K562 (cell line): Measurements from ENCODE around the gene LTBP2. TPM values are rescaled to one million over a fixed set of nuclear protein-coding genes. Genes with fewer than 3 reads are reported as not detected.

Experiments
- ATAC-seq: fragments of 200-7000 bp; cut with Tn5 transposase; 3 replicates; pipeline ENCODE4 v1.9.1; 2020; ENCODE audit warnings: moderate library complexity
- BruUV-seq: library from RNA; stranded (reverse); fragments of 400-500 nt; replicated peaks from 2 replicates; lab custom pipeline; 2021; lab: Mats Ljungman, UMichigan
- CTCF ChIA-PET: fragments of 300-600 bp; formaldehyde crosslinking; extraction: SDS; loops from one replicate; lab custom pipeline; 2021; ENCODE audit warnings: low intra/inter-chr PET ratio; lab: Yijun Ruan, JAX
- POLR2A ChIA-PET: fragments of 300-600, 350-650 bp; sonication (Branson Sonifier 250); formaldehyde crosslinking; extraction: SDS; loops from one replicate; lab custom pipeline; 2021; ENCODE audit warnings: antibody characterized with exemption, inconsistent platforms; lab: Yijun Ruan, JAX
- DNase-seq, 4 experiments: peaks; one replicate each; pipeline versions ENCODE4 v3.0.0 to v3.0.0-alpha.2; 2011 to 2018; ENCODE audit warnings: low spot score in 3 of 4, mixed read lengths in 3 of 4; ENCODE audit errors: extremely low read depth in 1 of 4
- FAIRE-seq: peaks from 2 replicates; lab custom pipeline; 2011; peaks lifted over from hg19 to GRCh38; lab: Jason Lieb, UNC
- H2AFZ ChIP-seq: 2 replicates; pipeline ENCODE4 v1.6.0; 2011; ENCODE audit warnings: low read depth, low read length, control low read depth, inconsistent platforms
- H3K27ac ChIP-seq: fragments of 200-600 bp; 3 replicates; pipeline ENCODE4 v1.8.0; 2011; ENCODE audit warnings: low read depth, mild to moderate bottlenecking, control low read depth, inconsistent platforms, low read length, moderate library complexity, mixed read lengths; ENCODE audit errors: extremely low read depth
- H3K27me3 ChIP-seq, 2 experiments: fragments of 300-600 bp in 1 of 2; 2 replicates in 1 of 2; 3 replicates in 1 of 2; pipeline versions ENCODE4 v1.6.0 to v1.8.0; 2011; ENCODE audit warnings: inconsistent platforms in 2 of 2, low read length in 2 of 2, mild to moderate bottlenecking in 1 of 2, mixed read lengths in 1 of 2, moderate library complexity in 1 of 2; ENCODE audit not compliant: control insufficient read depth in 2 of 2, insufficient read depth in 2 of 2
- H3K36me3 ChIP-seq: fragments of 300-600 bp; 3 replicates; pipeline ENCODE4 v1.8.0; 2011; ENCODE audit warnings: mild to moderate bottlenecking, low read length, inconsistent platforms; ENCODE audit not compliant: control insufficient read depth, insufficient read depth
- H3K4me1 ChIP-seq, 2 experiments: fragments of 200-600 bp in 1 of 2; replicated peaks in 1 of 2; 2 replicates in 1 of 2; 3 replicates in 1 of 2; pipeline versions ENCODE4 v1.5.1 to v1.8.0; 2011; ENCODE audit warnings: inconsistent platforms in 2 of 2, low read length in 2 of 2, mild to moderate bottlenecking in 1 of 2, mixed read lengths in 1 of 2, moderate library complexity in 1 of 2; ENCODE audit not compliant: control insufficient read depth in 2 of 2, insufficient read depth in 2 of 2
- H3K4me2 ChIP-seq: 2 replicates; pipeline ENCODE4 v1.6.1; 2011; ENCODE audit warnings: low read length, control low read depth, inconsistent platforms, mixed read lengths; ENCODE audit not compliant: insufficient read depth
- H3K4me3 ChIP-seq: fragments of 200-600 bp; sonication (generic), shearing (Covaris generic); 2 replicates; pipeline ENCODE4 v1.5.1; 2016; ENCODE audit warnings: control low read depth, inconsistent platforms
- H3K79me2 ChIP-seq: fragments of 200-600 bp; 3 replicates; pipeline ENCODE4 v1.8.0; 2011; ENCODE audit warnings: low read length, inconsistent platforms; ENCODE audit not compliant: control insufficient read depth, insufficient read depth
- H3K9ac ChIP-seq, 2 experiments: 2 replicates each; pipeline versions ENCODE4 v1.6.0 to v1.6.1; 2011; ENCODE audit warnings: low read depth in 2 of 2, low read length in 2 of 2, control low read depth in 1 of 2, inconsistent platforms in 1 of 2, mild to moderate bottlenecking in 1 of 2, mixed read lengths in 1 of 2; ENCODE audit not compliant: insufficient read depth in 1 of 2
- H3K9me1 ChIP-seq: one replicate; pipeline ENCODE4 v1.6.0; 2011; ENCODE audit warnings: inconsistent platforms, mild to moderate bottlenecking, low read length, moderate library complexity; ENCODE audit not compliant: control insufficient read depth, insufficient read depth
- H3K9me3 ChIP-seq: replicated peaks from 2 replicates; pipeline ENCODE4 v1.5.1; 2011; ENCODE audit warnings: low read depth, low read length, inconsistent platforms; ENCODE audit not compliant: control insufficient read depth, insufficient read depth
- H4K20me1 ChIP-seq: replicated peaks from 2 replicates; pipeline ENCODE4 v1.6.1; 2011; ENCODE audit warnings: low read length, inconsistent platforms, mixed read lengths; ENCODE audit not compliant: control insufficient read depth, insufficient read depth
- HDAC3 ChIP-seq: fragments of 450-650 bp; IDR thresholded peaks from 2 replicates; pipeline ENCODE4 v1.6.1; 2018; ENCODE audit warnings: borderline replicate concordance, mild to moderate bottlenecking, moderate library complexity; ENCODE audit not compliant: partially characterized antibody
- KLF13 ChIP-seq: fragments of 450-650 bp; IDR thresholded peaks from 2 replicates; pipeline ENCODE4 v1.6.1; 2016; ENCODE audit warnings: missing genetic modification characterization, low read depth, mild to moderate bottlenecking, missing compliant biosample characterization, moderate library complexity, borderline replicate concordance
- PHF8 ChIP-seq: fragments of 200-600 bp; sonication (generic); IDR thresholded peaks from 2 replicates; pipeline ENCODE4 v1.6.1; 2012; ENCODE audit warnings: mixed run types, mild to moderate bottlenecking, inconsistent platforms, low read length, moderate library complexity, borderline replicate concordance
- PKNOX1 ChIP-seq: fragments of 450-650 bp; IDR thresholded peaks from 2 replicates; pipeline ENCODE4 v1.6.1; 2016
- PTBP1 ChIP-seq: fragments of 200-400 bp; formaldehyde crosslinking; IDR thresholded peaks from 2 replicates; pipeline ENCODE4 v1.6.1; 2017; ENCODE audit warnings: low read depth, low read length
- RB1 ChIP-seq: fragments of 450-650 bp; IDR thresholded peaks from 2 replicates; pipeline ENCODE4 v1.6.1; 2017; ENCODE audit warnings: low read depth, mild to moderate bottlenecking
- RBM15 ChIP-seq: fragments of 200-400 bp; formaldehyde crosslinking; IDR thresholded peaks from 2 replicates; pipeline ENCODE4 v1.6.1; 2018; ENCODE audit warnings: mild to moderate bottlenecking, low read length, moderate library complexity; ENCODE audit not compliant: insufficient read depth
- XRCC4 ChIP-seq: IDR thresholded peaks from one replicate; pipeline ENCODE4 v1.6.1; 2011; ENCODE audit not compliant: insufficient read depth, insufficient read length; ENCODE audit errors: extremely low read depth
- ZNF830 ChIP-seq: fragments of 250-450 bp; sonication (Bioruptor Pico); IDR thresholded peaks from 2 replicates; pipeline ENCODE4 v1.5.0; 2021; ENCODE audit warnings: mild to moderate bottlenecking
- WGBS: fragments of 100-300 bp; shearing (Covaris generic); methylation state at CpG from one replicate; pipeline ENCODE4 v1.1.6; 2016; ENCODE audit warnings: low coverage, mixed read lengths; ENCODE audit not compliant: insufficient coverage; ENCODE audit errors: missing lambda C conversion rate; 5-methylcytosine and 5-hydroxymethylcytosine counted together
- in situ Hi-C: fragments of 300-500 bp; cut with MboI; formaldehyde crosslinking; loops from 4 replicates; pipeline ENCODE4 v1.15.0; 2018; ENCODE audit warnings: inconsistent platforms, mixed read lengths
- intact Hi-C: fragments of 100-400 bp; cut with micrococcal nuclease; formaldehyde crosslinking; loops from 2 replicates; pipeline ENCODE4 v1.14.2; 2022
- polyA plus RNA-seq, 8 experiments: library from polyadenylated mRNA; depleted of rRNA in 4 of 8; stranded (reverse) in 5 of 8; unstranded in 3 of 8; fragments of >200 nt; fragmentation: Nextera tagmentation in 2 of 8; fragmentation: Illumina TruSeq in 1 of 8; extraction: Ambion mirVana in 2 of 8; extraction: Trizol in 1 of 8; gene quantifications; 2 replicates each; pipeline versions ENCODE4 v1.2.1 to v1.2.3, GENCODE V29; 2011 to 2014; ENCODE audit warnings: inconsistent platforms in 1 of 8, missing spikeins in 1 of 8
- total RNA-seq, 7 experiments: library from RNA; depleted of rRNA in 6 of 7; stranded (reverse); fragments of >200 nt in 6 of 7; fragmentation: Illumina TruSeq in 2 of 7; extraction: Trizol in 2 of 7; gene quantifications; 2 replicates each; pipeline versions ENCODE4 v1.2.1 to v1.2.3, GENCODE V29; 2011 to 2021; ENCODE audit warnings: low replicate concordance in 1 of 7
- TF ChIP-seq, protein P1 (sequence below), 2 experiments: fragments of 450-650 bp in 1 of 2; sonication (generic) in 1 of 2; formaldehyde crosslinking; conservative IDR thresholded peaks; 2 replicates each; pipeline versions ENCODE4 v1.4.0 to v1.8.1; 2020 to 2022; ENCODE audit warnings: mild to moderate bottlenecking in 1 of 2, missing genetic modification reagents in 1 of 2
- TF ChIP-seq, protein P2 (sequence below): IDR thresholded peaks from 2 replicates; pipeline ENCODE4 v1.6.1; 2014; ENCODE audit warnings: antibody characterized with exemption
- TF ChIP-seq, protein P3 (sequence below): sonication (generic); IDR thresholded peaks from 2 replicates; pipeline ENCODE4 v1.6.1; 2016
- TF ChIP-seq, protein P4 (sequence below): fragments of 450-650 bp; IDR thresholded peaks from 2 replicates; pipeline ENCODE4 v1.6.1; 2016; ENCODE audit warnings: antibody characterized with exemption

The LTBP2 gene
- total and polyA plus RNA-seq, 9 of the 15 experiments (the other 6 are each of a cell fraction or from before 2014, with no cell fraction given) = under 0.01 to 0.18 (median 0.03) TPM; not detected in 3

- no peak for TF ChIP-seq PKNOX1
Measured at GRCh38 chr14:74637178-74637550, 25.1 kb upstream of the LTBP2 start (continued).

DNA sequence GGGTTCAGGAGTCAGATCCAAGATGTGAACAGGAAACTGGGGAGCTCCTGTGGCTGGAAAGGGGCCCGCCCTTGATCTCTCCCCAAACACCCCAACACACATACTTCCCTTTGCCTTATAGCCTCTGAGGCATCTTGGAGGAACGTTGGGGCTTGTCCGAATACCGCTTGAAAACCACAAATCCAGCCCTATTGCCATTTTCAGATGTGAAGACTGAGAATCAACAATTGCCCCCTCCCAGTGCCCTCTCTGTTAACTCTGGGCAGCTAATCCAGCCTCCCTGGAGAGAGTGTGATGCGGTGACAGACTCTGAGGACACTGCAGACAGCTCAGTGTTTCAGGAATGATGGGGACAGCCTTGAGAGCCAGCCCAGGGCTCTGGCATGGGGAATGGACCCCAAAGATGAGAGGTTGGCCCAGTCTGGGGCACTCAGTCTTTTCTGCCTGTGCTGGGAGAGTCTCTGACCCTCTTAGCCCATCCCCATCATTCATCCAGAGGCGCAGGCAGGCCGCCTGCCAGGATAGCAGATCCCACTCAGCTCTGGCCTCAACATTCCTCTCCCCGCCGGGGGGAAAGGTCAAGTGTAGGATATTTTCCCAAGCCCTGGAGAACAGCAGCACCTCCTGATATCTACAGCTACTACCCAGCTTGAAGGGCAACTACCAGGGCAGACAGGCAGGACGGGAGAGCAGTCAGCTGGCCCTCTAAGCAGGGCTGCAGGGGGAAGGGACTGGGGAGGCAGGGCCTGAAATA is 24.6 kb upstream of the LTBP2 start:
- CTCF ChIA-PET = no interaction called here
- H3K27ac ChIP-seq = no peak overlapping the region
- no TSS peak for BruUV-seq
- no peaks in the 10 kb centered on the region for H3K4me1 ChIP-seq
- no peak overlapping the region for H3K4me3 ChIP-seq
- H3K9ac ChIP-seq = no peak overlapping the region
- no peak overlapping the region for H3K4me2 ChIP-seq
- ATAC-seq = no peak
- 1% methylated on average over 10 of the region's 10 CpGs for WGBS
- no peak for FAIRE-seq
- no peak overlapping the region for H2AFZ ChIP-seq
- no peaks in the 10 kb centered on the region for H3K36me3 ChIP-seq
- no peaks in the 10 kb centered on the region for H4K20me1 ChIP-seq
- H3K9me1 ChIP-seq = no peaks in the 10 kb centered on the region
- POLR2A ChIA-PET = interaction anchor here (0.6 to 1.4 kb wide), 3 partner anchors 18 to 294 kb away, joined by 3 to 4 read pairs (median 3); no protein-coding TSS in a partner anchor
- no peaks in the 10 kb centered on the region for H3K9me3 ChIP-seq
- in situ Hi-C loops = no loop called here
- H3K27me3 ChIP-seq = peaks cover 10 to 30% of the 10 kb centered on the region in 2 experiments; a peak in 4 of 5 replicates
- no peak for DNase-seq
- H3K79me2 ChIP-seq = no peaks in the 10 kb centered on the region
- intact Hi-C loops = no loop called here
- TF ChIP-seq, protein P1, sequence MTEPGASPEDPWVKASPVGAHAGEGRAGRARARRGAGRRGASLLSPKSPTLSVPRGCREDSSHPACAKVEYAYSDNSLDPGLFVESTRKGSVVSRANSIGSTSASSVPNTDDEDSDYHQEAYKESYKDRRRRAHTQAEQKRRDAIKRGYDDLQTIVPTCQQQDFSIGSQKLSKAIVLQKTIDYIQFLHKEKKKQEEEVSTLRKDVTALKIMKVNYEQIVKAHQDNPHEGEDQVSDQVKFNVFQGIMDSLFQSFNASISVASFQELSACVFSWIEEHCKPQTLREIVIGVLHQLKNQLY (CRISPR knock-in tag; conservative IDR thresholded peaks at IDR 0.05) = no peak
- no peak for TF ChIP-seq RB1
- TF ChIP-seq, protein P2, sequence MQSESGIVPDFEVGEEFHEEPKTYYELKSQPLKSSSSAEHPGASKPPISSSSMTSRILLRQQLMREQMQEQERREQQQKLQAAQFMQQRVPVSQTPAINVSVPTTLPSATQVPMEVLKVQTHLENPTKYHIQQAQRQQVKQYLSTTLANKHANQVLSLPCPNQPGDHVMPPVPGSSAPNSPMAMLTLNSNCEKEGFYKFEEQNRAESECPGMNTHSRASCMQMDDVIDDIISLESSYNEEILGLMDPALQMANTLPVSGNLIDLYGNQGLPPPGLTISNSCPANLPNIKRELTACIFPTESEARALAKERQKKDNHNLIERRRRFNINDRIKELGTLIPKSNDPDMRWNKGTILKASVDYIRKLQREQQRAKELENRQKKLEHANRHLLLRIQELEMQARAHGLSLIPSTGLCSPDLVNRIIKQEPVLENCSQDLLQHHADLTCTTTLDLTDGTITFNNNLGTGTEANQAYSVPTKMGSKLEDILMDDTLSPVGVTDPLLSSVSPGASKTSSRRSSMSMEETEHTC = no peak
- no peak for TF ChIP-seq XRCC4
- TF ChIP-seq, protein P3, sequence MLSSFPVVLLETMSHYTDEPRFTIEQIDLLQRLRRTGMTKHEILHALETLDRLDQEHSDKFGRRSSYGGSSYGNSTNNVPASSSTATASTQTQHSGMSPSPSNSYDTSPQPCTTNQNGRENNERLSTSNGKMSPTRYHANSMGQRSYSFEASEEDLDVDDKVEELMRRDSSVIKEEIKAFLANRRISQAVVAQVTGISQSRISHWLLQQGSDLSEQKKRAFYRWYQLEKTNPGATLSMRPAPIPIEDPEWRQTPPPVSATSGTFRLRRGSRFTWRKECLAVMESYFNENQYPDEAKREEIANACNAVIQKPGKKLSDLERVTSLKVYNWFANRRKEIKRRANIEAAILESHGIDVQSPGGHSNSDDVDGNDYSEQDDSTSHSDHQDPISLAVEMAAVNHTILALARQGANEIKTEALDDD = no peak
- TF ChIP-seq RBM15 = no peak
- TF ChIP-seq PTBP1 = no peak
- TF ChIP-seq, protein P4, sequence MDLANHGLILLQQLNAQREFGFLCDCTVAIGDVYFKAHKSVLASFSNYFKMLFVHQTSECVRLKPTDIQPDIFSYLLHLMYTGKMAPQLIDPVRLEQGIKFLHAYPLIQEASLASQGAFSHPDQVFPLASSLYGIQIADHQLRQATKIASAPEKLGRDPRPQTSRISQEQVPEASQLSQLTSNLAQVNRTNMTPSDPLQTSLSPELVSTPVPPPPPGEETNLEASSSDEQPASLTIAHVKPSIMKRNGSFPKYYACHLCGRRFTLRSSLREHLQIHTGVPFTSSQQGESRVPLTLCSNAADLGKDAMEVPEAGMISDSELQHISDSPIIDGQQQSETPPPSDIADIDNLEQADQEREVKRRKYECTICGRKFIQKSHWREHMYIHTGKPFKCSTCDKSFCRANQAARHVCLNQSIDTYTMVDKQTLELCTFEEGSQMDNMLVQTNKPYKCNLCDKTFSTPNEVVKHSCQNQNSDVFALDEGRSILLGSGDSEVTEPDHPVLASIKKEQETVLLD = no peak
- no peak for TF ChIP-seq ZNF830
- TF ChIP-seq KLF13 = no peak
- no peak for TF ChIP-seq PHF8
- no peak for TF ChIP-seq HDAC3
